IgD-negative memory B cell (primary cell): ENCODE measurements around the gene TLX3. TPM values are rescaled to one million over a fixed set of nuclear protein-coding genes. Genes with fewer than 3 reads are reported as not detected.

Experiments used
- polyA plus RNA-seq: library from polyadenylated mRNA; unstranded; fragments of 300-500 nt; fragmentation: Illumina TruSeq; gene quantifications from one replicate; pipeline ENCODE4 v1.2.3, GENCODE V29; 2021

Gene TLX3
- polyA plus RNA-seq, 1 donor from 2014 or later: not detected

Other genes with a start within 250 kb of the TLX3 start
- gene NPM1, start 78.6 kb downstream of the TLX3 start, polyA plus RNA-seq: 715 TPM
- gene FGF18, start 110.4 kb downstream of the TLX3 start, polyA plus RNA-seq: not detected